Epithelial cell of proximal tubule (primary cell): ENCODE measurements around the gene TUBB2B. TPM values are rescaled to one million over a fixed set of nuclear protein-coding genes. Genes with fewer than 3 reads are reported as not detected.

ENCODE experiments used
- DNase-seq: peaks from one replicate; pipeline ENCODE4 v3.0.0-alpha.2; 2011; ENCODE audit warnings: low read depth
- H3K4me3 ChIP-seq: 2 replicates; pipeline ENCODE4 v1.5.1; 2011; ENCODE audit warnings: low read depth, mild to moderate bottlenecking, low read length
- CTCF ChIP-seq: conservative IDR thresholded peaks from 2 replicates; pipeline ENCODE4 v1.5.1; 2012; ENCODE audit warnings: low read depth, mild to moderate bottlenecking, low read length
- total RNA-seq: library from RNA; depleted of rRNA; stranded (reverse); fragments of >200 nt; gene quantifications from 2 replicates; pipeline ENCODE4 v1.2.3, GENCODE V29; 2015

The TUBB2B gene
- 213 and 219 TPM in 2 replicates for total RNA-seq

- no peak for DNase-seq
- TF ChIP-seq CTCF, result no peak
- H3K4me3 ChIP-seq, result peak within 1 kb of the TSS; percentile 52
Observed at GRCh38 chr6:3227363-3228045, at the start of gene TUBB2B. TSS of gene TUBB2B (minus strand) at chr6:3227653. CDS start at chr6:3227543, 110 bp downstream.

- H3K4me3 ChIP-seq, result no peak overlapping the region
- no peak for TF ChIP-seq CTCF
- DNase-seq, result no peak
Observed at GRCh38 chr6:3277251-3277650, 49.8 kb upstream of the TUBB2B start.

- no peak for DNase-seq
- no peak overlapping the region for H3K4me3 ChIP-seq
Observed at GRCh38 chr6:3276174-3277167, 49.0 kb upstream of the TUBB2B start.

GRCh38 chr6:3273707-3274521 lies 46.5 kb upstream of the TUBB2B start:
- TF ChIP-seq CTCF, result no peak
- H3K4me3 ChIP-seq, result no peak overlapping the region
- no peak for DNase-seq

More at GRCh38 chr6:3276174-3277167, 49.0 kb upstream of the TUBB2B start:
- no peak for TF ChIP-seq CTCF

GRCh38 chr6:3272911-3273547 lies 45.6 kb upstream of the TUBB2B start:
- H3K4me3 ChIP-seq, result no peak overlapping the region
- TF ChIP-seq CTCF, result no peak
- no peak for DNase-seq

GRCh38 chr6:3271756-3272155 lies 44.3 kb upstream of the TUBB2B start:
- H3K4me3 ChIP-seq, result no peak overlapping the region
- no peak for TF ChIP-seq CTCF
- DNase-seq, result no peak
